K562 (cell line): ENCODE data around the gene NDUFA3. TPM values are rescaled to one million over a fixed set of nuclear protein-coding genes. Genes with fewer than 3 reads are reported as not detected.
A peak's percentile ranks its signal among the peaks of the same experiment; 100 is the strongest.

ENCODE experiments used
- ATAC-seq: fragments of 200-7000 bp; cut with Tn5 transposase; 3 replicates; pipeline ENCODE4 v1.9.1; 2020; ENCODE audit warnings: moderate library complexity
- BruUV-seq: library from RNA; stranded (reverse); fragments of 400-500 nt; replicated peaks from 2 replicates; lab custom pipeline; 2021; lab: Mats Ljungman, UMichigan
- CTCF ChIA-PET: fragments of 300-600 bp; formaldehyde crosslinking; extraction: SDS; loops from one replicate; lab custom pipeline; 2021; ENCODE audit warnings: low intra/inter-chr PET ratio; lab: Yijun Ruan, JAX
- POLR2A ChIA-PET: fragments of 300-600, 350-650 bp; sonication (Branson Sonifier 250); formaldehyde crosslinking; extraction: SDS; loops from one replicate; lab custom pipeline; 2021; ENCODE audit warnings: antibody characterized with exemption, inconsistent platforms; lab: Yijun Ruan, JAX
- DNase-seq, 4 experiments: peaks; one replicate each; pipeline versions ENCODE4 v3.0.0 to v3.0.0-alpha.2; 2011 to 2018; ENCODE audit warnings: low spot score in 3 of 4, mixed read lengths in 3 of 4; ENCODE audit errors: extremely low read depth in 1 of 4
- FAIRE-seq: peaks from 2 replicates; lab custom pipeline; 2011; peaks lifted over from hg19 to GRCh38; lab: Jason Lieb, UNC
- H2AFZ ChIP-seq: 2 replicates; pipeline ENCODE4 v1.6.0; 2011; ENCODE audit warnings: low read depth, low read length, control low read depth, inconsistent platforms
- H3K27ac ChIP-seq: fragments of 200-600 bp; 3 replicates; pipeline ENCODE4 v1.8.0; 2011; ENCODE audit warnings: low read depth, mild to moderate bottlenecking, control low read depth, inconsistent platforms, low read length, moderate library complexity, mixed read lengths; ENCODE audit errors: extremely low read depth
- H3K27me3 ChIP-seq, 2 experiments: fragments of 300-600 bp in 1 of 2; 2 replicates in 1 of 2; 3 replicates in 1 of 2; pipeline versions ENCODE4 v1.6.0 to v1.8.0; 2011; ENCODE audit warnings: inconsistent platforms in 2 of 2, low read length in 2 of 2, mild to moderate bottlenecking in 1 of 2, mixed read lengths in 1 of 2, moderate library complexity in 1 of 2; ENCODE audit not compliant: control insufficient read depth in 2 of 2, insufficient read depth in 2 of 2
- H3K36me3 ChIP-seq: fragments of 300-600 bp; 3 replicates; pipeline ENCODE4 v1.8.0; 2011; ENCODE audit warnings: mild to moderate bottlenecking, low read length, inconsistent platforms; ENCODE audit not compliant: control insufficient read depth, insufficient read depth
- H3K4me1 ChIP-seq, 2 experiments: fragments of 200-600 bp in 1 of 2; replicated peaks in 1 of 2; 2 replicates in 1 of 2; 3 replicates in 1 of 2; pipeline versions ENCODE4 v1.5.1 to v1.8.0; 2011; ENCODE audit warnings: inconsistent platforms in 2 of 2, low read length in 2 of 2, mild to moderate bottlenecking in 1 of 2, mixed read lengths in 1 of 2, moderate library complexity in 1 of 2; ENCODE audit not compliant: control insufficient read depth in 2 of 2, insufficient read depth in 2 of 2
- H3K4me2 ChIP-seq: 2 replicates; pipeline ENCODE4 v1.6.1; 2011; ENCODE audit warnings: low read length, control low read depth, inconsistent platforms, mixed read lengths; ENCODE audit not compliant: insufficient read depth
- H3K4me3 ChIP-seq: fragments of 200-600 bp; sonication (generic), shearing (Covaris generic); 2 replicates; pipeline ENCODE4 v1.5.1; 2016; ENCODE audit warnings: control low read depth, inconsistent platforms
- H3K79me2 ChIP-seq: fragments of 200-600 bp; 3 replicates; pipeline ENCODE4 v1.8.0; 2011; ENCODE audit warnings: low read length, inconsistent platforms; ENCODE audit not compliant: control insufficient read depth, insufficient read depth
- H3K9ac ChIP-seq, 2 experiments: 2 replicates each; pipeline versions ENCODE4 v1.6.0 to v1.6.1; 2011; ENCODE audit warnings: low read depth in 2 of 2, low read length in 2 of 2, control low read depth in 1 of 2, inconsistent platforms in 1 of 2, mild to moderate bottlenecking in 1 of 2, mixed read lengths in 1 of 2; ENCODE audit not compliant: insufficient read depth in 1 of 2
- H3K9me1 ChIP-seq: one replicate; pipeline ENCODE4 v1.6.0; 2011; ENCODE audit warnings: inconsistent platforms, mild to moderate bottlenecking, low read length, moderate library complexity; ENCODE audit not compliant: control insufficient read depth, insufficient read depth
- H3K9me3 ChIP-seq: replicated peaks from 2 replicates; pipeline ENCODE4 v1.5.1; 2011; ENCODE audit warnings: low read depth, low read length, inconsistent platforms; ENCODE audit not compliant: control insufficient read depth, insufficient read depth
- H4K20me1 ChIP-seq: replicated peaks from 2 replicates; pipeline ENCODE4 v1.6.1; 2011; ENCODE audit warnings: low read length, inconsistent platforms, mixed read lengths; ENCODE audit not compliant: control insufficient read depth, insufficient read depth
- POLR2G ChIP-seq: fragments of 200-400 bp; formaldehyde crosslinking; IDR thresholded peaks from 2 replicates; pipeline ENCODE4 v1.6.1; 2017; ENCODE audit warnings: low read depth, mild to moderate bottlenecking, antibody characterized with exemption, low read length, moderate library complexity
- RBFOX2 ChIP-seq: fragments of 200-400 bp; formaldehyde crosslinking; IDR thresholded peaks from 2 replicates; pipeline ENCODE4 v1.6.1; 2017; ENCODE audit warnings: low read depth, mild to moderate bottlenecking, low read length, moderate library complexity
- RHOXF2B ChIP-seq: fragments of 250-450 bp; sonication (Bioruptor Pico); conservative IDR thresholded peaks from 2 replicates; pipeline ENCODE4 v1.5.1; 2021
- WGBS: fragments of 100-300 bp; shearing (Covaris generic); methylation state at CpG from one replicate; pipeline ENCODE4 v1.1.6; 2016; ENCODE audit warnings: low coverage, mixed read lengths; ENCODE audit not compliant: insufficient coverage; ENCODE audit errors: missing lambda C conversion rate; 5-methylcytosine and 5-hydroxymethylcytosine counted together
- in situ Hi-C: fragments of 300-500 bp; cut with MboI; formaldehyde crosslinking; loops from 4 replicates; pipeline ENCODE4 v1.15.0; 2018; ENCODE audit warnings: inconsistent platforms, mixed read lengths
- intact Hi-C: fragments of 100-400 bp; cut with micrococcal nuclease; formaldehyde crosslinking; loops from 2 replicates; pipeline ENCODE4 v1.14.2; 2022
- polyA plus RNA-seq, 8 experiments: library from polyadenylated mRNA; depleted of rRNA in 4 of 8; stranded (reverse) in 5 of 8; unstranded in 3 of 8; fragments of >200 nt; fragmentation: Nextera tagmentation in 2 of 8; fragmentation: Illumina TruSeq in 1 of 8; extraction: Ambion mirVana in 2 of 8; extraction: Trizol in 1 of 8; gene quantifications; 2 replicates each; pipeline versions ENCODE4 v1.2.1 to v1.2.3, GENCODE V29; 2011 to 2014; ENCODE audit warnings: inconsistent platforms in 1 of 8, missing spikeins in 1 of 8
- total RNA-seq, 7 experiments: library from RNA; depleted of rRNA in 6 of 7; stranded (reverse); fragments of >200 nt in 6 of 7; fragmentation: Illumina TruSeq in 2 of 7; extraction: Trizol in 2 of 7; gene quantifications; 2 replicates each; pipeline versions ENCODE4 v1.2.1 to v1.2.3, GENCODE V29; 2011 to 2021; ENCODE audit warnings: low replicate concordance in 1 of 7
- TF ChIP-seq, protein P1 (sequence below): fragments of 250-450 bp; sonication (Bioruptor Pico); IDR thresholded peaks from 2 replicates; pipeline ENCODE4 v1.8.0; 2022; ENCODE audit warnings: moderate library complexity, mild to moderate bottlenecking, inconsistent platforms

The NDUFA3 gene
- total and polyA plus RNA-seq, 9 of the 15 experiments (the other 6 are each of a cell fraction or from before 2014, with no cell fraction given) = 39.2 to 279 (median 138) TPM

DNA sequence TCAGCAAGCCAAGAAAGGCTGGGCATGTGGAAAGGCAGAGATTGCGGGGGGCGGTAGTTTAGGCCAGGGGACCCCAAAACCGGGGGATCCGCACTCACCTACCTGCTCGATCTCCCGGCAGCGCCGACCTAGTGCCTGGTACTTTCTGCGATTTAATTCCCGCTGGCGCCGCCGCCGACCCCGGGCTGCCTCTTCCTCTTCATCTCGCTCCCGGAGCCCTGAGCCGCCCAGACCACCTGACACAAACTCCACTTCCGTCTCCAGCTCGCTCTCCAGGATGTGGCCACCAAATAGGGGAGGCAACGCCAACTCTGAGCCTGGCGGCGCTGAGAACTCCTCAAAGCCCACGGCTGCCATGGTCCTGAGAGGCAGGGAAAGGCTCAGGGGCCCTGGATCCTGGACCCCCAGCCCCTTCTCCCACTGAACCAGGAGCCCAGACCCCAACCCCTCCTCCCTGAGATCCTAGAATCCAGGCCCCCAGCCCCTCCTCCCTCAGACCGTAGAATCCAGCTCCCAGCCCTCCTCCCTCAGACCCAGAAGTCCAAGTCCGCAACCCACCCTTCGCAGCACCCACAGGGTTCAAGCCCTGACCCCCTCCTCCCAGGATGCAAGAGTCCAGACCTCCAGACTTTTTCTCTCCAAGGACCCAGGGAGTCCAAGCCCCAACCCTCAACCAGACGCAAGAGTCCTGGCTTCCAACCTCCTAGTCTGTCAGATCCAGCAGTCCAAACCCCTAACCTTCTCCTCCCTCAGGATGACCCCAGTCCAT, 11.9 kb downstream of the NDUFA3 start:
- POLR2A ChIA-PET = interaction anchor here (0.6 to 2.0 kb wide), 12 partner anchors 8 to 216 kb away, joined by 3 to 14 read pairs (median 5); partner anchors contain the start of genes CNOT3, LENG1, OSCAR and RPS9
- peaks cover 3 to 18% of the 10 kb centered on the region in 2 experiments; a peak in 3 of 5 replicates for H3K4me1 ChIP-seq
- DNase-seq = peak in 1 of 4 experiments; percentile 21
- in situ Hi-C loops = no loop called here
- H3K4me2 ChIP-seq = peak overlapping the region; percentile 99
- H3K27ac ChIP-seq = peak overlapping the region; percentile 93; the same call in 2 of the 3 replicates
- peak overlapping the region; percentile 99 for H2AFZ ChIP-seq
- H3K4me3 ChIP-seq = peak overlapping the region; percentile 78
- no peaks in the 10 kb centered on the region for H4K20me1 ChIP-seq
- H3K9me3 ChIP-seq = no peaks in the 10 kb centered on the region
- peaks cover 34% of the 10 kb centered on the region for H3K79me2 ChIP-seq
- CTCF ChIA-PET = interaction anchor here (0.6 to 1.2 kb wide), 2 partner anchors 12 to 224 kb away, joined by 3 read pairs; no protein-coding TSS in a partner anchor
- peak overlapping the region; percentile 92 to 93 for H3K9ac ChIP-seq
- H3K9me1 ChIP-seq = peaks cover 3% of the 10 kb centered on the region
- no TSS peak for BruUV-seq
- peaks cover 43% of the 10 kb centered on the region; the same call in 1 of the 3 replicates for H3K36me3 ChIP-seq
- FAIRE-seq = no peak
- intact Hi-C loops = loop anchor here (1.0 kb wide), 1 partner anchor 23 kb away; the partner anchor contains the start of gene CNOT3
- no peak for ATAC-seq
- peak; percentile 51; the same call in 1 of the 2 replicates for TF ChIP-seq RBFOX2
- TF ChIP-seq, protein P1, sequence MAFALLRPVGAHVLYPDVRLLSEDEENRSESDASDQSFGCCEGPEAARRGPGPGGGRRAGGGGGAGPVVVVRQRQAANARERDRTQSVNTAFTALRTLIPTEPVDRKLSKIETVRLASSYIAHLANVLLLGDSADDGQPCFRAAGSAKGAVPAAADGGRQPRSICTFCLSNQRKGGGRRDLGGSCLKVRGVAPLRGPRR (CRISPR knock-in tag) = no peak
- peak; percentile 77 for TF ChIP-seq POLR2G
- TF ChIP-seq RHOXF2B (CRISPR knock-in tag) = no peak
- 65% methylated on average over 15 of the region's 28 CpGs for WGBS
- H3K27me3 ChIP-seq = no peaks in the 10 kb centered on the region
